SK-N-SH (cell line): ENCODE measurements around the gene TCF7L2. TPM values are rescaled to one million over a fixed set of nuclear protein-coding genes. Genes with fewer than 3 reads are reported as not detected.

ENCODE experiments used
- CTCF ChIA-PET: fragments of 300-600, 350-600 bp; formaldehyde crosslinking; extraction: SDS; loops from one replicate; lab custom pipeline; 2021; lab: Yijun Ruan, JAX
- POLR2A ChIA-PET: fragments of 350-600 bp; sonication (Branson Sonifier 250); formaldehyde crosslinking; extraction: SDS; loops from one replicate; lab custom pipeline; 2020; ENCODE audit warnings: antibody characterized with exemption, inconsistent platforms; lab: Yijun Ruan, JAX
- DNase-seq: peaks from one replicate; pipeline ENCODE4 v3.0.0; 2012
- H2AFZ ChIP-seq: fragments of 200-600 bp; sonication (generic); 2 replicates; pipeline ENCODE4 v1.8.1; 2016; ENCODE audit warnings: antibody characterized with exemption, mild to moderate bottlenecking, low read depth
- H3F3A ChIP-seq: fragments of 200-600 bp; sonication (generic); replicated peaks from 2 replicates; pipeline ENCODE3; 2016; ENCODE audit warnings: antibody characterized with exemption, mild to moderate bottlenecking; ENCODE audit not compliant: insufficient read depth
- H3K27ac ChIP-seq, 2 experiments: fragments of 200-500 bp in 1 of 2; fragments of 200-600 bp in 1 of 2; sonication (Bioruptor generic) in 1 of 2; sonication (generic), shearing (Covaris generic) in 1 of 2; 2 replicates each; pipeline versions ENCODE4 v1.5.1 to v1.6.1; 2014 to 2016; ENCODE audit warnings: low read depth in 2 of 2, inconsistent platforms in 1 of 2, low read length in 1 of 2, mild to moderate bottlenecking in 1 of 2, mixed read lengths in 1 of 2
- H3K27me3 ChIP-seq: fragments of 200-600 bp; sonication (generic), shearing (Covaris generic); 2 replicates; pipeline ENCODE4 v1.6.1; 2016; ENCODE audit warnings: mixed run types; ENCODE audit not compliant: insufficient read depth
- H3K36me3 ChIP-seq, 2 experiments: fragments of 200-500 bp in 1 of 2; fragments of 200-600 bp in 1 of 2; sonication (Bioruptor generic) in 1 of 2; sonication (generic) in 1 of 2; replicated peaks in 1 of 2; 2 replicates each; pipeline versions ENCODE3 to v1.5.1; 2014 to 2016; ENCODE audit warnings: low read length in 1 of 2, mild to moderate bottlenecking in 1 of 2; ENCODE audit not compliant: insufficient read depth in 2 of 2, control insufficient read depth in 1 of 2
- H3K4me1 ChIP-seq, 2 experiments: fragments of 200-500 bp in 1 of 2; fragments of 200-600 bp in 1 of 2; sonication (Bioruptor generic) in 1 of 2; sonication (generic), shearing (Covaris generic) in 1 of 2; 2 replicates each; pipeline versions ENCODE4 v1.5.1 to v1.6.1; 2014 to 2016; ENCODE audit warnings: low read depth in 1 of 2, low read length in 1 of 2, mixed run types in 1 of 2; ENCODE audit not compliant: insufficient read depth in 2 of 2, control insufficient read depth in 1 of 2
- H3K4me2 ChIP-seq: fragments of 200-600 bp; sonication (generic), shearing (Covaris generic); 2 replicates; pipeline ENCODE4 v1.6.1; 2017; ENCODE audit warnings: mixed run types
- H3K4me3 ChIP-seq, 2 experiments: fragments of 200-500 bp in 1 of 2; fragments of 200-600 bp in 1 of 2; sonication (Bioruptor generic) in 1 of 2; sonication (generic), shearing (Covaris generic) in 1 of 2; 2 replicates each; pipeline versions ENCODE4 v1.5.1 to v1.8.1; 2014 to 2016; ENCODE audit warnings: low read depth in 2 of 2, inconsistent platforms in 1 of 2, low read length in 1 of 2, mild to moderate bottlenecking in 1 of 2, mixed read lengths in 1 of 2, moderate library complexity in 1 of 2
- H3K79me2 ChIP-seq: fragments of 200-600 bp; sonication (generic); 2 replicates; pipeline ENCODE4 v1.8.1; 2017; ENCODE audit warnings: mild to moderate bottlenecking; ENCODE audit not compliant: insufficient read depth
- H3K9ac ChIP-seq: fragments of 200-600 bp; sonication (generic); 2 replicates; pipeline ENCODE4 v1.6.1; 2017; ENCODE audit warnings: mixed run types
- H3K9me2 ChIP-seq: fragments of 200-600 bp; sonication (generic); 2 replicates; pipeline ENCODE4 v1.6.1; 2017; ENCODE audit warnings: mixed run types
- H3K9me3 ChIP-seq: fragments of 200-600 bp; sonication (generic); 2 replicates; pipeline ENCODE4 v1.6.1; 2017; ENCODE audit warnings: mixed run types, mild to moderate bottlenecking, moderate library complexity
- H4K20me1 ChIP-seq: fragments of 200-600 bp; sonication (generic); 2 replicates; pipeline ENCODE4 v1.6.1; 2017; ENCODE audit warnings: mild to moderate bottlenecking, mixed run types; ENCODE audit not compliant: insufficient read depth
- CTCF ChIP-seq: fragments of 200-600 bp; sonication (generic); IDR thresholded peaks from 2 replicates; pipeline ENCODE4 v1.6.1; 2017; ENCODE audit warnings: antibody characterized with exemption, mild to moderate bottlenecking, moderate library complexity
- FOSL2 ChIP-seq: IDR thresholded peaks from 2 replicates; pipeline ENCODE4 v1.4.0; 2012; ENCODE audit warnings: low read depth, mild to moderate bottlenecking, moderate library complexity, borderline replicate concordance
- GABPA ChIP-seq: IDR thresholded peaks from 2 replicates; pipeline ENCODE4 v1.4.0; 2012; ENCODE audit warnings: low read depth, mild to moderate bottlenecking
- MEF2A ChIP-seq: IDR thresholded peaks from 2 replicates; pipeline ENCODE4 v1.4.0; 2012; ENCODE audit warnings: low read depth, borderline replicate concordance
- NFIC ChIP-seq: IDR thresholded peaks from 2 replicates; pipeline ENCODE4 v1.4.0; 2012; ENCODE audit warnings: borderline replicate concordance
- RAD21 ChIP-seq: IDR thresholded peaks from 2 replicates; pipeline ENCODE4 v1.6.1; 2012; ENCODE audit warnings: mild to moderate bottlenecking, low read length
- RCOR1 ChIP-seq: fragments of 150-350 bp; IDR thresholded peaks from 2 replicates; pipeline ENCODE4 v1.6.1; 2017; ENCODE audit warnings: antibody characterized with exemption, low read length
- RFX5 ChIP-seq: IDR thresholded peaks from 2 replicates; pipeline ENCODE4 v1.6.1; 2012; ENCODE audit warnings: mild to moderate bottlenecking, improper control_type of control experiment, low read length
- SIN3A ChIP-seq: IDR thresholded peaks from 2 replicates; pipeline ENCODE4 v1.6.1; 2012; ENCODE audit warnings: low read depth, mild to moderate bottlenecking, low read length, moderate library complexity, borderline replicate concordance
- SMC3 ChIP-seq: IDR thresholded peaks from 2 replicates; pipeline ENCODE4 v1.6.1; 2012; ENCODE audit warnings: low read depth, low read length, improper control_type of control experiment
- TCF12 ChIP-seq: IDR thresholded peaks from 2 replicates; pipeline ENCODE4 v1.4.0; 2012
- USF2 ChIP-seq: fragments of 150-350 bp; IDR thresholded peaks from 2 replicates; pipeline ENCODE4 v1.6.1; 2017; ENCODE audit warnings: antibody characterized with exemption, low read length, low read depth, borderline replicate concordance
- WGBS: methylation state at CpG from one replicate; pipeline ENCODE4 v1.1.6; 2017; ENCODE audit warnings: low lambda C conversion rate; 5-methylcytosine and 5-hydroxymethylcytosine counted together
- polyA plus RNA-seq, 3 experiments: library from polyadenylated mRNA; depleted of rRNA; stranded (reverse); fragments of >200 nt; gene quantifications; 2 replicates each; pipeline ENCODE4 v1.2.3, GENCODE V29; 2012

TCF7L2 gene
- polyA plus RNA-seq, 1 of the 3 experiments (the other 2 are of a cell fraction) = 10.2 TPM

- H3K36me3 ChIP-seq = no peaks in the 10 kb centered on the region
- no peak for DNase-seq
- no peaks in the 10 kb centered on the region for H3K27me3 ChIP-seq
- no peaks in the 10 kb centered on the region for H4K20me1 ChIP-seq
- H3K9me3 ChIP-seq = no peaks in the 10 kb centered on the region
- H3K79me2 ChIP-seq = no peaks in the 10 kb centered on the region
- no peak overlapping the region for H3K4me2 ChIP-seq
- WGBS = 55% methylated on average over 4 of the region's 4 CpGs
- no peaks in the 10 kb centered on the region for H3K9me2 ChIP-seq
- no peak for TF ChIP-seq CTCF
- no peak for TF ChIP-seq RCOR1
- no peak for TF ChIP-seq FOSL2
- TF ChIP-seq TCF12 = no peak
- TF ChIP-seq NFIC = no peak
- no peak for TF ChIP-seq MEF2A
- TF ChIP-seq USF2 = no peak
- TF ChIP-seq SIN3A = no peak
- H3K27ac ChIP-seq = no peak overlapping the region
- CTCF ChIA-PET = no interaction called here
- H3F3A ChIP-seq = no peaks in the 10 kb centered on the region
- no peak overlapping the region for H3K4me3 ChIP-seq
- POLR2A ChIA-PET = no interaction called here
- no peak overlapping the region for H3K9ac ChIP-seq
- H3K4me1 ChIP-seq = no peaks in the 10 kb centered on the region
- no peak overlapping the region for H2AFZ ChIP-seq
These were observed 264.3 kb downstream of the TCF7L2 start for GRCh38 chr10:113214331-113214730.

GRCh38 chr10:113216102-113216501 lies 266.1 kb downstream of the TCF7L2 start:
- Histone ChIP-seq H2AFZ (no peak overlapping the region), H3K9me3 (no peaks in the 10 kb centered on the region), H3K4me2 (no peak overlapping the region), H3F3A (no peaks in the 10 kb centered on the region), H3K27ac (no peak overlapping the region), H3K79me2 (no peaks in the 10 kb centered on the region), H3K9me2 (no peaks in the 10 kb centered on the region), H3K9ac (no peak overlapping the region), H3K4me1 (peaks cover 0 to under 1% of the 10 kb centered on the region in 2 experiments; a peak in 1 of 4 replicates), H3K4me3 (no peak overlapping the region), H3K36me3 (no peaks in the 10 kb centered on the region), H3K27me3 (no peaks in the 10 kb centered on the region)
- no peak for DNase-seq
- POLR2A ChIA-PET = no interaction called here
- 62% methylated on average over 3 of the region's 3 CpGs for WGBS
- CTCF ChIA-PET = interaction anchor here (3.6 kb wide), 1 partner anchor 169 kb away, joined by 15 read pairs; no protein-coding TSS in a partner anchor
- TF ChIP-seq GABPA (no peak), RFX5 (no peak), CTCF (peak; percentile 18), SMC3 (peak; percentile 18; the same call in 1 of the 2 replicates), USF2 (no peak), RAD21 (peak; percentile 42), MEF2A (no peak)
- TF ChIP-seq, all 33 proteins: peak for 3
- H4K20me1 ChIP-seq = no peaks in the 10 kb centered on the region
